HepG2 (cell line): ENCODE data around the gene SLC27A1. TPM values are rescaled to one million over a fixed set of nuclear protein-coding genes. Genes with fewer than 3 reads are reported as not detected.
A peak's percentile ranks its signal among the peaks of the same experiment; 100 is the strongest.

Experiments
- AKNA ChIP-seq: sonication (generic); formaldehyde crosslinking; IDR thresholded peaks from 2 replicates; pipeline ENCODE4 v1.4.0; 2020; ENCODE audit warnings: missing genetic modification reagents, borderline replicate concordance
- CEBPB ChIP-seq: IDR thresholded peaks from 2 replicates; pipeline ENCODE4 v1.6.1; 2011; ENCODE audit warnings: low read depth, low read length, improper control_type of control experiment, borderline replicate concordance
- GABPB1 ChIP-seq: IDR thresholded peaks from 2 replicates; pipeline ENCODE4 v1.6.1; 2016; ENCODE audit warnings: mild to moderate bottlenecking, missing genetic modification reagents, moderate library complexity, missing compliant biosample characterization
- JUNB ChIP-seq: sonication (generic); formaldehyde crosslinking; IDR thresholded peaks from 2 replicates; pipeline ENCODE4 v1.8.0; 2022; ENCODE audit warnings: missing genetic modification reagents, mild to moderate bottlenecking, borderline replicate concordance
- KDM2A ChIP-seq: sonication (generic); formaldehyde crosslinking; IDR thresholded peaks from 2 replicates; pipeline ENCODE4 v1.4.0; 2020; ENCODE audit warnings: low read depth, missing genetic modification reagents, borderline replicate concordance
- KLF13 ChIP-seq: sonication (generic); formaldehyde crosslinking; IDR thresholded peaks from 2 replicates; pipeline ENCODE4 v1.4.0; 2020; ENCODE audit warnings: mild to moderate bottlenecking, missing genetic modification reagents
- NFRKB ChIP-seq: fragments of 450-650 bp; IDR thresholded peaks from 2 replicates; pipeline ENCODE4 v1.6.1; 2017
- NR2F1 ChIP-seq, 2 experiments: fragments of 450-650 bp in 1 of 2; formaldehyde crosslinking in 1 of 2; IDR thresholded peaks; 2 replicates each; pipeline versions ENCODE4 v1.5.0 to v1.6.1; 2016 to 2020; ENCODE audit warnings: mild to moderate bottlenecking in 1 of 2, missing compliant biosample characterization in 1 of 2, missing genetic modification reagents in 1 of 2, moderate library complexity in 1 of 2
- PRPF4 ChIP-seq: fragments of 200-400 bp; formaldehyde crosslinking; IDR thresholded peaks from 2 replicates; pipeline ENCODE4 v1.6.1; 2016; ENCODE audit warnings: low read length, low read depth; ENCODE audit not compliant: poor library complexity, severe bottlenecking
- SAP130 ChIP-seq: IDR thresholded peaks from 2 replicates; pipeline ENCODE4 v1.6.1; 2016; ENCODE audit warnings: low read depth
- SRSF9 ChIP-seq: fragments of 200-400 bp; formaldehyde crosslinking; IDR thresholded peaks from 2 replicates; pipeline ENCODE4 v1.6.1; 2018; ENCODE audit warnings: borderline replicate concordance, mild to moderate bottlenecking, low read depth, low read length; ENCODE audit not compliant: insufficient read depth, poor library complexity, severe bottlenecking
- STAG1 ChIP-seq: sonication (generic); formaldehyde crosslinking; IDR thresholded peaks from 2 replicates; pipeline ENCODE4 v1.4.0; 2020; ENCODE audit warnings: missing genetic modification reagents
- TARDBP ChIP-seq: sonication (generic); formaldehyde crosslinking; IDR thresholded peaks from 2 replicates; pipeline ENCODE4 v1.8.0; 2022; ENCODE audit warnings: mild to moderate bottlenecking, missing genetic modification reagents
- ZFP41 ChIP-seq: sonication (generic); formaldehyde crosslinking; IDR thresholded peaks from 2 replicates; pipeline ENCODE4 v1.4.0; 2020; ENCODE audit warnings: mild to moderate bottlenecking, missing genetic modification reagents, borderline replicate concordance
- ZNF20 ChIP-seq: sonication (generic); formaldehyde crosslinking; IDR thresholded peaks from 2 replicates; pipeline ENCODE4 v1.4.0; 2020; ENCODE audit warnings: mild to moderate bottlenecking, moderate library complexity, missing genetic modification reagents
- ZNF260 ChIP-seq: sonication (generic); formaldehyde crosslinking; IDR thresholded peaks from 2 replicates; pipeline ENCODE4 v1.4.0; 2020; ENCODE audit warnings: missing genetic modification reagents, low read depth, mild to moderate bottlenecking, borderline replicate concordance
- ZNF274 ChIP-seq: sonication (generic); formaldehyde crosslinking; IDR thresholded peaks from 2 replicates; pipeline ENCODE4 v1.5.1; 2020; ENCODE audit warnings: mild to moderate bottlenecking, missing genetic modification reagents
- ZNF343 ChIP-seq: sonication (generic); formaldehyde crosslinking; IDR thresholded peaks from 2 replicates; pipeline ENCODE4 v1.4.0; 2020; ENCODE audit warnings: mild to moderate bottlenecking, missing genetic modification reagents
- ZNF431 ChIP-seq: sonication (generic); formaldehyde crosslinking; IDR thresholded peaks from 2 replicates; pipeline ENCODE4 v1.9.0; 2022; ENCODE audit warnings: missing genetic modification reagents, low read depth, mild to moderate bottlenecking, borderline replicate concordance
- ZNF619 ChIP-seq: sonication (generic); formaldehyde crosslinking; IDR thresholded peaks from 2 replicates; pipeline ENCODE4 v1.4.0; 2020; ENCODE audit warnings: mild to moderate bottlenecking, missing genetic modification reagents
- polyA plus RNA-seq, 8 experiments: library from polyadenylated mRNA; depleted of rRNA in 3 of 8; stranded (reverse) in 7 of 8; unstranded in 1 of 8; fragments of >200 nt; fragmentation: Illumina TruSeq in 4 of 8; extraction: Trizol in 4 of 8; gene quantifications; 2 replicates each; pipeline versions ENCODE4 v1.2.1 to v1.2.3, GENCODE V29; 2011 to 2016; ENCODE audit warnings: low read depth in 4 of 8, missing spikeins in 1 of 8, mixed read lengths in 1 of 8; ENCODE audit not compliant: insufficient read depth in 1 of 8
- total RNA-seq, 5 experiments: library from RNA; depleted of rRNA; stranded (reverse); fragments of >200 nt; fragmentation: Illumina TruSeq; extraction: Trizol; gene quantifications; 2 replicates each; pipeline ENCODE4 v1.2.3, GENCODE V29; 2016; ENCODE audit warnings: low read depth in 1 of 5
- TF ChIP-seq, protein P1 (sequence below): sonication (generic); formaldehyde crosslinking; IDR thresholded peaks from 2 replicates; pipeline ENCODE4 v1.4.0; 2020; ENCODE audit warnings: mild to moderate bottlenecking, missing genetic modification reagents
- TF ChIP-seq, protein P2 (sequence below): sonication (generic); formaldehyde crosslinking; IDR thresholded peaks from 2 replicates; pipeline ENCODE4 v1.4.0; 2020; ENCODE audit warnings: mild to moderate bottlenecking, missing genetic modification reagents

The SLC27A1 gene
- total and polyA plus RNA-seq, 2 of the 13 experiments (the other 11 are each of a cell fraction or from before 2014, with no cell fraction given): 4.1 to 8.8 TPM

DNA sequence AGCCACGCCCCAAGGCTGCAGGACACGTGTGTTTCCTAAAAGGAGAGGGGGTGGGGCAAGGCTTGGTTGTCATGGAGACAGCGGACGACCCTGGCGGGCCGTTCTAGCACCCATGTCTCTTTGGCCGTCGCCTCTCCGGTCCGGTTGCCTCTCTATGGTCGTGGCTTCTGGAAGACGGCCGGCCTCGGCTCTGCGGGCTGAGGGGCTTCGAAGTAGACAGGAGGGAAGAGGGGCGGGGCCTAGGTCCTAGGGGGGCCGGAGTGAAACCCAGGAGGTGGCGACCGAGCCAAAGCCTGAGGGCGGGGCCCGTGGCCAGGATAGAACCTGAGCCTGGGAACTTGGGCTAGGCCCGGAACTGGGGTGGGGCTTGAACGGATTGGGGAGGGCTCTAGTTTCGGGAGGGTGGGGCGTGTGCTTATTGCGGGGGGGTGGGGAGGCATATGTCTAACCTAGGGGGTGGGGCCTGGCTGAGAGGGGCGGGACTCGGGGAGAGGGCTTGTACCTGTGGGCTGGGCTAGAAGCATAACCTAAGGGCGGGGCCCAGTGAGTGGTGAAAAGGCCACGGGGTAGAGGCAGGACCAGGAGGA is 750 bp upstream of the SLC27A1 start (continued):
- TF ChIP-seq AKNA: no peak
- TF ChIP-seq NR2F1 (CRISPR knock-in tag; IDR thresholded peaks at IDR 0.05): no peak
- no peak for TF ChIP-seq SRSF9
- TF ChIP-seq PRPF4: no peak
- no peak for TF ChIP-seq CEBPB
- peak; percentile 73; the same call in 1 of the 2 replicates for TF ChIP-seq ZNF619 (CRISPR knock-in tag)
- no peak for TF ChIP-seq KLF13 (CRISPR knock-in tag)
- TF ChIP-seq ZNF20: no peak
- no peak for TF ChIP-seq ZNF260 (CRISPR knock-in tag)
- TF ChIP-seq STAG1 (CRISPR knock-in tag): no peak
- TF ChIP-seq KDM2A (CRISPR knock-in tag): no peak; the same call in 1 of the 2 replicates
- TF ChIP-seq, protein P1, sequence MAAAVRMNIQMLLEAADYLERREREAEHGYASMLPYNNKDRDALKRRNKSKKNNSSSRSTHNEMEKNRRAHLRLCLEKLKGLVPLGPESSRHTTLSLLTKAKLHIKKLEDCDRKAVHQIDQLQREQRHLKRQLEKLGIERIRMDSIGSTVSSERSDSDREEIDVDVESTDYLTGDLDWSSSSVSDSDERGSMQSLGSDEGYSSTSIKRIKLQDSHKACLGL (CRISPR knock-in tag): peak; percentile 72; the same call in 1 of the 2 replicates
- TF ChIP-seq JUNB: no peak
- TF ChIP-seq GABPB1 (CRISPR knock-in tag): peak; percentile 29; the same call in 1 of the 2 replicates
- TF ChIP-seq ZNF274 (CRISPR knock-in tag): no peak
- TF ChIP-seq TARDBP (CRISPR knock-in tag): peak; percentile 55
- TF ChIP-seq NFRKB: no peak
- no peak for TF ChIP-seq ZNF343
- TF ChIP-seq ZFP41 (CRISPR knock-in tag): no peak
- TF ChIP-seq ZNF431 (CRISPR knock-in tag): no peak
- TF ChIP-seq, protein P2, sequence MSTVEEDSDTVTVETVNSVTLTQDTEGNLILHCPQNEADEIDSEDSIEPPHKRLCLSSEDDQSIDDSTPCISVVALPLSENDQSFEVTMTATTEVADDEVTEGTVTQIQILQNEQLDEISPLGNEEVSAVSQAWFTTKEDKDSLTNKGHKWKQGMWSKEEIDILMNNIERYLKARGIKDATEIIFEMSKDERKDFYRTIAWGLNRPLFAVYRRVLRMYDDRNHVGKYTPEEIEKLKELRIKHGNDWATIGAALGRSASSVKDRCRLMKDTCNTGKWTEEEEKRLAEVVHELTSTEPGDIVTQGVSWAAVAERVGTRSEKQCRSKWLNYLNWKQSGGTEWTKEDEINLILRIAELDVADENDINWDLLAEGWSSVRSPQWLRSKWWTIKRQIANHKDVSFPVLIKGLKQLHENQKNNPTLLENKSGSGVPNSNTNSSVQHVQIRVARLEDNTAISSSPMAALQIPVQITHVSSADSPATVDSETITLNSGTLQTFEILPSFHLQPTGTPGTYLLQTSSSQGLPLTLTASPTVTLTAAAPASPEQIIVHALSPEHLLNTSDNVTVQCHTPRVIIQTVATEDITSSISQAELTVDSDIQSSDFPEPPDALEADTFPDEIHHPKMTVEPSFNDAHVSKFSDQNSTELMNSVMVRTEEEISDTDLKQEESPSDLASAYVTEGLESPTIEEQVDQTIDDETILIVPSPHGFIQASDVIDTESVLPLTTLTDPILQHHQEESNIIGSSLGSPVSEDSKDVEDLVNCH (CRISPR knock-in tag): no peak
- peak; percentile 80 for TF ChIP-seq SAP130 (CRISPR knock-in tag)
